Parathyroid adenoma (tissue), 2 donors: Measurements from ENCODE around the gene DNM2.
A peak's percentile ranks its signal among the peaks of the same experiment; 100 is the strongest.

Experiments
- H2AFZ ChIP-seq: fragments of 300-600 bp; sonication (generic); one replicate; pipeline ENCODE4 v1.7.0; 2017; ENCODE audit warnings: antibody characterized with exemption, mild to moderate bottlenecking
- H3K27ac ChIP-seq: fragments of 300-600 bp; sonication (generic); one replicate; pipeline ENCODE4 v1.7.0; 2017
- H3K27me3 ChIP-seq: fragments of 300-600 bp; sonication (generic); one replicate; pipeline ENCODE4 v1.7.0; 2017; ENCODE audit warnings: low read length; ENCODE audit not compliant: control insufficient read depth, insufficient read depth
- H3K36me3 ChIP-seq: fragments of 300-600 bp; sonication (generic); one replicate; pipeline ENCODE4 v1.7.0; 2017; ENCODE audit warnings: low read length; ENCODE audit not compliant: control insufficient read depth, insufficient read depth
- H3K4me1 ChIP-seq: fragments of 300-600 bp; sonication (generic); one replicate; pipeline ENCODE4 v1.7.0; 2017; ENCODE audit warnings: control low read depth
- H3K4me2 ChIP-seq: fragments of 300-600 bp; sonication (generic); one replicate; pipeline ENCODE4 v1.7.0; 2017; ENCODE audit warnings: low read length
- H3K4me3 ChIP-seq: fragments of 300-600 bp; sonication (generic); one replicate; pipeline ENCODE4 v1.7.0; 2017; ENCODE audit warnings: low read depth, low read length
- H3K79me2 ChIP-seq: fragments of 300-600 bp; sonication (generic); one replicate; pipeline ENCODE4 v1.7.0; 2017; ENCODE audit warnings: control low read depth
- H3K9ac ChIP-seq: fragments of 300-600 bp; sonication (generic); one replicate; pipeline ENCODE4 v1.7.0; 2017; ENCODE audit warnings: mild to moderate bottlenecking
- H3K9me3 ChIP-seq: fragments of 300-600 bp; sonication (generic); one replicate; pipeline ENCODE4 v1.7.0; 2017; ENCODE audit warnings: low read length; ENCODE audit not compliant: control insufficient read depth
- CTCF ChIP-seq: fragments of 300-600 bp; sonication (generic); IDR thresholded peaks from one replicate; pipeline ENCODE4 v1.7.0; 2017; ENCODE audit warnings: antibody characterized with exemption, mild to moderate bottlenecking
- donor health status: primary hyperparathyroidism.

DNM2 gene

GRCh38 chr19:10767726-10768125, 49.8 kb downstream of the DNM2 start:
- no peaks in the 10 kb centered on the region for H3K27me3 ChIP-seq
- H3K27ac ChIP-seq, result no peak overlapping the region
- H3K4me2 ChIP-seq, result no peak overlapping the region
- no peak overlapping the region for H3K4me3 ChIP-seq
- no peaks in the 10 kb centered on the region for H3K36me3 ChIP-seq
- TF ChIP-seq CTCF, result no peak
- no peaks in the 10 kb centered on the region for H3K9me3 ChIP-seq
- no peak overlapping the region for H3K9ac ChIP-seq
- H3K4me1 ChIP-seq, result peaks cover 24% of the 10 kb centered on the region
- no peak overlapping the region for H2AFZ ChIP-seq
- peaks cover 47% of the 10 kb centered on the region for H3K79me2 ChIP-seq

GRCh38 chr19:10768369-10768768, 50.5 kb downstream of the DNM2 start:
- H2AFZ ChIP-seq, result no peak overlapping the region
- H3K9ac ChIP-seq, result no peak overlapping the region
- peaks cover 24% of the 10 kb centered on the region for H3K4me1 ChIP-seq
- no peaks in the 10 kb centered on the region for H3K36me3 ChIP-seq
- no peaks in the 10 kb centered on the region for H3K27me3 ChIP-seq
- H3K4me2 ChIP-seq, result no peak overlapping the region
- no peaks in the 10 kb centered on the region for H3K9me3 ChIP-seq
- no peak for TF ChIP-seq CTCF
- H3K79me2 ChIP-seq, result peaks cover 47% of the 10 kb centered on the region
- no peak overlapping the region for H3K27ac ChIP-seq
- no peak overlapping the region for H3K4me3 ChIP-seq

GRCh38 chr19:10768936-10769335, 51.1 kb downstream of the DNM2 start:
- Histone ChIP-seq H3K4me1 (peaks cover 24% of the 10 kb centered on the region), H3K4me3 (no peak overlapping the region)

GRCh38 chr19:10769533-10770491, 51.9 kb downstream of the DNM2 start:
- H3K79me2 ChIP-seq, result peaks cover 47% of the 10 kb centered on the region
- H3K4me1 ChIP-seq, result peaks cover 19% of the 10 kb centered on the region
- H3K27ac ChIP-seq, result peak overlapping the region; percentile 57
- H3K4me2 ChIP-seq, result peak overlapping the region; percentile 53
- peak; percentile 49 for TF ChIP-seq CTCF
- H3K27me3 ChIP-seq, result no peaks in the 10 kb centered on the region
- H2AFZ ChIP-seq, result peak overlapping the region; percentile 25
- H3K9me3 ChIP-seq, result no peaks in the 10 kb centered on the region
- no peaks in the 10 kb centered on the region for H3K36me3 ChIP-seq
- H3K4me3 ChIP-seq, result no peak overlapping the region
- H3K9ac ChIP-seq, result no peak overlapping the region

More at GRCh38 chr19:10768936-10769335, 51.1 kb downstream of the DNM2 start:
- Histone ChIP-seq H3K9ac (no peak overlapping the region), H3K27me3 (no peaks in the 10 kb centered on the region), H3K27ac (peak overlapping the region; percentile 57), H3K9me3 (no peaks in the 10 kb centered on the region), H3K79me2 (peaks cover 47% of the 10 kb centered on the region), H2AFZ (no peak overlapping the region), H3K36me3 (no peaks in the 10 kb centered on the region), H3K4me2 (peak overlapping the region; percentile 53)
- no peak for TF ChIP-seq CTCF
